ENCODE measurements around the gene MALRD1.

- TF ChIP-seq POLR2A (IDR thresholded peaks at IDR 0.05; ENCODE audit: low read depth) (no peak), CTCF (IDR thresholded peaks at IDR 0.05) (no peak), POLR2AphosphoS5 (IDR thresholded peaks at IDR 0.05) (no peak), EP300 (IDR thresholded peaks at IDR 0.05) (no peak)
Measured at GRCh38 chr10:19294233-19294632, 245.6 kb downstream of the MALRD1 start.
